HG03159 (cell line): Measurements from ENCODE around the gene GIPC3.

Source experiments
- ATAC-seq: cut with Tn5 transposase; IDR thresholded peaks from one replicate; pipeline ENCODE4 v1.9.1; 2021; ENCODE audit warnings: mild to moderate bottlenecking, moderate library complexity; ENCODE audit not compliant: unreplicated experiment

The GIPC3 gene

DNA sequence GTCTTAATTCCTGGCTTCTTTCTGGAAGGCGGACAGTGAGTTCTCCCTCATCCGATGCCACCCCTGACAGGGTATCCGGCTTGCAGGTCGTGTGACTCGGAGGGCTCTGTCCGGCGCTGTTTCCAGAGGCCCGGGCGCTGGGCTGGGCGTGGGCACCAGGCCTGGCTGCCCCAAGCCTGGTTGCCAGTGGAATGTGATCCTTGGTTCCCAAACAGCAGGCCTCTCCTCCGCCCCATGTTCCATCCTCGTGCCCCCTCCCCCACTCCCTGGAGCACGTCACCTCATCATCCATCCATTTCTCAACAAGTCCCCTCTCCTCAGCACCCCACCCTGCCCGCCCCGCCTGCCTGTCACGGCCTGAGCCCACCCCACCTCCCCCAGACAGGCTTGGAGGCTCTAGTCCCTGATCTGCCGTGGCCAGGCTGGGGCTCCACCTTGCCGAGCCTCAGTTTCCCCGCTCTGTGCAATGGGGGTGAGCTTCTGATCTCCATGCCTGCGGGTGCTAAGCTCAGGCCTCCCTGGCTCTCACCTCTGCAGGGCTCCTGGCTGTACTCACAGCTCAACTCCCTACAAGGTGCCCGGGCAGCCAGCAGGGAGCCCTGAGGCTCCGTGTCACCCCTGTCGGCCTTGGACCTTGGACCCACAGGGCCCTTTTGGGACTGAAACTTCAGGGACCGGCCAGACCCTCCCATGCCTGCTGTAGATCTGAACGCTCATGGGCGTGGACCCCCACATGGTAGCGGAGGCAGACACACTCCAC is 19.1 kb downstream of the GIPC3 start:
- no peak for ATAC-seq

DNA sequence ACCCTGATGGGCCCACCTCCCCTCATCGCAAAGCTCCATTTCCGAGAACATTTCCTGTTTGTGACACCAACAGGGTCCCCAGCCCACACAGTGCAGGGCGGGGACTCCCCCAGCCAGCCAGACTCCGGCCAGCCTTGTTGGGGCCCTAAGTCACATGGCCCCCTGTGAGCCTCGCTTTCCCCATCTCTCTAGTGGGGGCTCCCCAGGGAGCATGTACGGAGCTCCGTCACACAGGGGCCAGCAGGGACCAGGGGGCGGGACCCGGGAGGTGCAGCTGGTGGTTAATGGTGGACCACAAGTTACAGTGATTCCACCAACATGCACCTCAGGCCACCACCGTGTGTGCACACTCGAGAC is 19.7 kb downstream of the GIPC3 start:
- no peak for ATAC-seq

DNA sequence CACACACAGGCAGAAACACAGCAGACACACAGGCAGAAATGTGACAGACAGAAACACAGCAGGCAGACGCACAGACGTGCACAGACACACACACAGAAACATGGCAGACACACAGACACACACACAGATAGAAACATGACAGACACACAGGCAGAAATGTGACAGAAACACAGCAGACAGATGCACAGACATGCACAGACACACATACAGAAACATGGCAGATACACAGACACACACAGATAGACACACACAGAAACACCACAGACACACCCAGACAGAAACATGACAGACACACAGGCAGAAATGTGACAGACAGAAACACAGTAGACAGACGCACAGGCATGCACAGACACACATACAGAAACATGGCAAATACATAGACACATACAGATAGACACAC is 20.1 kb downstream of the GIPC3 start:
- no peak for ATAC-seq

DNA sequence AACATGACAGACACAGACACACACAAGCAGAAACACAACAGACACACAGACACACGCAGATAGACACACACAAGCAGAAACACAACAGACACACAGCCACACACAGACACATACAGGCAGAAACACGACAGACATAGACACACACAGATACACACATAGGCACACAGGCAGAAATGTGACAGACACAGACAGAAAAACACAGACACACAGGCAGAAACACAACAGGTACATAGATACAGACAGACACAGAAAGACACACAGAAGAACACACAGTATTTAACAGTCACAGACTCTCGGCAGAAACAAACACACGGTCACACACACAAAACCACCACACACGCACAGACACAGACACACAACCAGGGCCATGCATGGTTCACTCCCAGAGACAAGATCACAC is 20.5 kb downstream of the GIPC3 start:
- ATAC-seq = no peak

DNA sequence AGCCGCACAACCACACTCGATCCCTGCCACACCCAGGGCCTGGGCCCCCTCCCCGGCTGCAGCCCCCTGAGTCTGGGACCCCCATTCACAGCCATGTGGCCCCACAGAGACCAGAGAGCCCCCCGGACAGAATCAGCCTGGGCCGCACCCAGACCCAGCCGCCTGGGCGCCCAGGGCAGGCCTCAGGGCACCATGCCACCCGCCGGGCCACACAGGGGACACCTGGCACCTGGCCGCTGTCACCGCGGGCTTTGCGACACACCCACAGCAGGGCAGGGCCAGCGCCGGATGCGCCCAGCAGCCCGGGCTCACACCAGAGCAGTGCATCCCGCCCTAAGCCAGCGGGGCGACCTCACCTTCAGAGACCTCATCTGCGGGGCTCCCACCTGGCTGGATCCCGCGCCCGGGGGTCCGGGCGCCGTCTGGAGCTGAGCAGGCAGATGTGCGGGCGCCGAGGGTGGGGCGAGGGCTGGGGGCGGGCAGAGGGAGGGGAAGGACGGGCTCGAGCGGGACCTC is 21.0 kb downstream of the GIPC3 start:
- no peak for ATAC-seq

DNA sequence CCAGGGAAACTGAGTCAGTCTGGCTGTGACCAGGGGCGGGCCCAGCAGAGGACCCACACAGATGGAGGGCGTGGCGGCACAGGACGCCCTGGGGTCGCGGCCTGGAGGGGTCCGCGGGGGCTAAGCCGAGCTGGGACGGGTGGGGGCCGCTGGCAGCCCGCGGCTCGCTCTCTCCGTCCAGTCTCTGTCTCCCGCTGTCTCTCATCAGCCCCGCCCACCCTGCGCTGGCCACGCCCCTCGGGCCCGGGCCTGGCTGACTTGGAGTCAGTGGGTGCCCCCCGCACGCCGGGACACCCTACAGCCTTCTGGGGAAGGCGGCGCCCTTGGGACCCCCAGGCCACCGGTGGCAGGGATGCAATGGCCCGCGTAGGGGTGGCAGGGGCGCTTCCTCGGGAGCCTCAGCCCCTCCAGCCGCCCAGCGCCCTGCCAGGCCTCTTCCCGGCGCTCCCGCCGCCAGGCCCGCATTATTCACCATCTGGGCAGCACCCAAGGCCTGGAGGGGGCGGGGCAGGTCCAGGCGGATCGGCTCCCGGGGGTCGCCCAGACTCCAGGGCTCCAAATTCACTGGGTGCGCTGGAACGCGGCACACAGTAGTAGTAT is 21.5 kb downstream of the GIPC3 start, which contains the start of gene TBXA2R:
TSS of gene TBXA2R (minus strand) at position 186 of the 600 bp plus-strand sequence. CDS start 6,241 bp downstream, outside the sequence.
- ATAC-seq = no peak

DNA sequence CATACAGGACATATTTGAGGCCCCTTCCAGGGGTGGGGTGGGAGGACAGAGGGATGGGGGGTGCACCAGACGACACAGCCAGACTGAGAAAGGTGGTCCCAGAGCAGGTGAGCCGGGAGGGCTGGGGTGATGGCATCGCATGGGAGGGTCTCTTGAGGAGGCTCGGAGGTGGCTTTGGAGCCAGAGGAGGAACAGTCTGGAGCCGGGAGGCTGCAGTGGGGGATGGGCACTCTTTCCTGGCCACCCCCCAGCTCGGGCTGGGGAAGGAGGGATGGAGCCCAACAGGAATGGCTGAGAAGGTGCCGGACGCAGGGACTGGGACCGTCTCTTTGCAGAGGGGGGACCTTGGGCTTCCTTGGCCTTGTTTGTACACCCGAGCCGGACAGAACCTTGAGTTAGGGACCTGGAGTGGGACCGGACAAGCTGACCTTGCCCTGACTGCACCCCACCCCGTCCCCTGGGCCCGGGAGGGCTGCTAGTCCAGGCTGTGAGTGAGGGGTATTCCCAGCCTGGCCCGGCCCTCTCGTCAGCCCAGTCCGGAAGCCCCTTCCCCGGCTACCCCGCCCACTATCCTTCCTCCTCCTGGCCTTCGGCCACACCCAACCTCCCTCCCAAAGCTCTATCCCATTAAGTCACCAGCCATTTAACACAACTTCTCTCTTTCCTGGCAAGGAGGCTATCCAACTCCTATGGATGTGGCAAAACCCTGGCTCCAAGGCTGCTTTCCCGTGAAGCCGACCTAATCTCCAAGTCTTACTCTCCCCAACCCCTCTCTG is 22.2 kb downstream of the GIPC3 start:
- no peak for ATAC-seq

DNA sequence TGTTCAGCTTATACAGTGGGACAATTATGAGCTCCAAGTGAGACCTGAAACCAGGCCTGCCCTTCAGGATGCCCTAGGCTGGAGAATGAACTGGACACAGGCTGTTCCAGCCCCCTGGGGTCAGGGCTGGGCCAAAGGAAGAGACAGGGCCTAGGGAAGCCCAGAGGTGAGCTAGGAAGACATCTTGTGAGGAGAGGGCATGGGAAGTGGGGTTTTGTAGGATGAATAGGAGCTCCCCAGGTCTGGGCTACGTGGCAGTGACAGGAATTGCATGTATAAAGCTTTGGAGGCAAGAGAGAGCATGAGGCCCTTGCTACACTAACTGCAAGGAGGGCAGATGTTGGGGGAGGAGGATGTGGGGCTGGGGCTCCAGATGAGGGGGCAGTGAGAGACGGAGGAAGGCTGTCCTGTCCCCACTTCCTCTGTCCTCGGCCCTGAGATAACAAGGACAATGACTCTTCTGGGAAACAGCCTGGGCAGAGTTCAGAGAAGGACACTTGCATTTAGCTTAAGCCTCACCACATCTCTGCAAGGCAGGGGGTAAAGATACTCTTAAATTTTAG is 22.9 kb downstream of the GIPC3 start:
- no peak for ATAC-seq

DNA sequence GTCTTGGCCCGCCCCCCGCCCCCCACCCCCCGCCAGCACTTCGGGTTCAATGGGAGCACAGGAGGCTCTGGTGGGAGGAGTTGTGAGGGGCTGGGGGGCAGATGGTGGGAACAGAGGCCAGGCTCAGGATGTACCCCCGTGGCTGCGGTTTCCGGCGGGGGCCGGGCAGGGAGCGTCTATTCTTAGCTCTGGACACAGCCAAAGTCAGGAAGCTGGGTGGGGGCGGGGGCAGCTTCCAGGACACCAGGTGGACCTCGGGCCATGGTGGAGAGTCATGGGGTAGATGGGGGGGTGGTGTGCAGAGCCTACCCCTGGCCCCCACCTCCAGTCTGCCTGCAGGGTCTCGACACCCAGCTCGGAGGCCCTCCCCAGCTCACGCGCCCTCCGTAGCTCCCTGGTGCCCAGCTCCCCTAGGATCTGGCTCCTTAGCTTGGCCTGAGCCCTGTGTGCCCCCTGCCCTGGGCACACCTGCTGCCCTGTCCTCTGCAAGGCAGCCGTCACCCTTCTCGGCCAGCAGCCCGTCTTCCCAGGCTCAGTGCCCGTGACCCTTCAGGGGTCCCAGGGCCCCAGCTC is 23.6 kb downstream of the GIPC3 start:
- no peak for ATAC-seq

DNA sequence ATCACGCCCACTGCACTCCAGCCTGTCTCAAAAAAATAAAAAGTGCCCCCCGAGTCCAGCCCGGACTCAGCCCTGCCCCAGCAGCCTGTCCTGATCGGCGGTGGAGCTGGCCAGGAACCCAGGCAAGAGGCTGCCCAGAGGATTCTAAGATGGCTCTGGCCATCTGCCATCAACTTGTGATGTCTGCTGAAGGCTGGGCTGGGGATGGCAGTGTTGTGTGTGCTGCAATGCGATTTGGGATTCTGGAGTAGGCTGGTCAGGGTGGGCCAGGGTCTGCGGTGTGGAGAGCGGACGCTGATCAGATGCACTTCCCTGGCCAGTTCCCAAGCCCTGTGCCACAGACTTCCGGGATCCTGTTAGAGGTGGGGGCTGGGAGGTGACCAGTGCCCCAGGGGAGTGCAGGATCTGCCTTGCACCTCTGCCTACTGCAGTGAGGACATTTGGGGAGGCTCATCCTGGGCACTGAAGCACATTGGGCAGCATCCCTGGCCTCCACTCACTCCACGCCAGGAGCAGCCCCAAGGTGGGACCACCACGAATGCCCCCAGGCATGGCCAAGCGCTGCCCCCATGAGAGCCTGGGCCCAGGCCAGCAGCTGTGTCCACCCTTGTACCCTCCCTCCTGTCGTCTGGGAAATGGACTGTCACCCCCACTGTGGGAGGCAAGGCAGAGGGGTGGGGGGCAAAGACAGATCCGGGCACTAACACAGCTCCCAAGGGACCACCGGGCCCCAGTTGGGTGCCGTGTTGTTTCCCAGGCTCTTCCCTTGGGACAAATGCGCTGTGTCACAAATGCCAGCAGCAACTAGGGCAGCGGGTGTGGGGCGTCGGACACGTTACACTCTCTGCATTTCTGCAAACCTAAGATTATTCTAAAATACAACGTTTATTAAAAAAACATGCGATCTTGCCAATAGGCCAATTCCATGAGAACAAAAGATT is 24.8 kb downstream of the GIPC3 start:
- no peak for ATAC-seq

DNA sequence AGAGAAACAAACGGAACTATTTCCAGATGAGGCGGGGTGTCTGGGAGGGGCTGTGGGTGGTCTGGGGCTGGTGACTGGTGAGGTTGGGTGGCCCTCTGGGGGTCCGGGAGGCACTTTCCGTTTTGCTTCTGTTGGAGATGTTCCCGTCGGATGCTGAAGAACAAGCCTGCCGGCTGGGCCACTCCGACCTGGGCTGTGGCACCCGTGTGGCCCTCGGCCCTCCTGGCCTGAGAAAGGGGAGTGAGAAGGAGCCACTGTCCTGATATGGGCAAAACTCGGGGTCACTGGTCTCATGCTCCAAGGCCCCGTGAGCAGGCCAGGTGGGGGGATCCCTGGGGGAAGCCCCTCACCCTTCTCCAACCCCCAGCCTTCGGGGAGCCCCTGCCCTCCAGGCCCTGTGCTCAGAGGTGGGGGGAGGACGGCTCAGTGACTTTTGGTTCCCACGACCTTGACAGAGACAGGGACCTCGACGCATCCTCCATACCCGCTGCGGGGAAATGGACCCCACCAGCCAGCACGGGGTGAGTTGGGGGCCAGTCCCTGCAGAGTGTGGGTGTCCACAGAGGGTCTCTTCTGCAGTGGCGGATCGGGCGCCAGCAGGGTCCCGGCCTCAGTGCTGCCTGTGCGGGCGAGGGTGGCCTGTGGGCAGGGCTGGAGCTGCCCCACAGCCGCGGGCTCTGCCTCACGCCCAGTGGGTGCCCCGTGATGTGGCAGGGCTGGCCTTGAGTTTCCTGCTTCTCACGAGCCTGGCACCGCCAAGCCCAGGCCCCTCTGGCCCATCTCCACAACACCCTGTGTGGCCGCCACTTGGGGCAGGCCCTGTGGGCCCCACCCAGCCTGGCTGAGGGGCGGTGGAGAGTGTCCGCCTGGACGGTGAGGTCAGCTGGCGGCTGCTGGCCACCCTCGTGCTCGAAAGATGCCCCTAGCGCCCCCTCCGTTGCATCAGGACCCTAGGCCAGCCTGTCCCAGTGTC is 25.8 kb downstream of the GIPC3 start:
- ATAC-seq = no peak

DNA sequence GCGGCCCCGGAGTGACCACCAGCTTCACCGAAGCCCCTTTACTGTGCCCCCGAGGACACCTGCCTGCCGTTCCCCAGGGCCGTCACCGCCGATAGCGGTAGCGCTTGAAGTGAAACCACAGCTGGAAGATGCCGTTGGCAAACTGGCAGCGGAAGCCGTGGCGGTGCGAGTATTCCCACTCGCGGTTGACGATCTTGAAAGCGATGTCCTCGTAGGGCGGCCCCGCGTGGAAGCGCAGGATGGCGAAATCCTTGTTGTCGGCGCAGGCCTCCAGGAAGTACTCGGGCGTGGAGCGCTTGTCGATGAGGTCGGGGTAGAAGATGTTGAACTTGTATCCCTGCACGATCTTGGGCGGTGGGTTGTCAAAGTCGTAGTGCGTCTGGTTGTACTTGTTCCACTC is 26.6 kb downstream of the GIPC3 start:
- ATAC-seq = no peak

DNA sequence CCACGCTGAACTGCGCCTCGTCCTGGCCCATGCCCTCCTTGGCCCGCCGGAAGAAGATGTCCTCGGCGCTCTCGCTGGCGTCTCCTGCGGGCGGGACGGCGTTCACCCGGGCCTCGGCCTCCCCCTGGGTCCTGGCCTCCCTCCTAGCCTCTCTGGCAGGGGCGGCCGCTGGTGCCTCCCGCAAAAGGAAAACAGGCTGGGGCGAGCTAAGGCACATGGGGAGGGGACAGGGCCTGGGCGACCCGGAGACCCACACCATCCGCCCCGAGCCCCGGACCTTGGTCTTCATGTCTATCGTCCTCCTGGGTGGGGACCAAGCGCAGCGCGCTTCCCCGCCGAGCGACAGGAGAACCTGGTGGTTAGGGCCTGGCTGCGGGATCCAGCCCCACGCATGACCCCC is 27.1 kb downstream of the GIPC3 start:
- no peak for ATAC-seq

DNA sequence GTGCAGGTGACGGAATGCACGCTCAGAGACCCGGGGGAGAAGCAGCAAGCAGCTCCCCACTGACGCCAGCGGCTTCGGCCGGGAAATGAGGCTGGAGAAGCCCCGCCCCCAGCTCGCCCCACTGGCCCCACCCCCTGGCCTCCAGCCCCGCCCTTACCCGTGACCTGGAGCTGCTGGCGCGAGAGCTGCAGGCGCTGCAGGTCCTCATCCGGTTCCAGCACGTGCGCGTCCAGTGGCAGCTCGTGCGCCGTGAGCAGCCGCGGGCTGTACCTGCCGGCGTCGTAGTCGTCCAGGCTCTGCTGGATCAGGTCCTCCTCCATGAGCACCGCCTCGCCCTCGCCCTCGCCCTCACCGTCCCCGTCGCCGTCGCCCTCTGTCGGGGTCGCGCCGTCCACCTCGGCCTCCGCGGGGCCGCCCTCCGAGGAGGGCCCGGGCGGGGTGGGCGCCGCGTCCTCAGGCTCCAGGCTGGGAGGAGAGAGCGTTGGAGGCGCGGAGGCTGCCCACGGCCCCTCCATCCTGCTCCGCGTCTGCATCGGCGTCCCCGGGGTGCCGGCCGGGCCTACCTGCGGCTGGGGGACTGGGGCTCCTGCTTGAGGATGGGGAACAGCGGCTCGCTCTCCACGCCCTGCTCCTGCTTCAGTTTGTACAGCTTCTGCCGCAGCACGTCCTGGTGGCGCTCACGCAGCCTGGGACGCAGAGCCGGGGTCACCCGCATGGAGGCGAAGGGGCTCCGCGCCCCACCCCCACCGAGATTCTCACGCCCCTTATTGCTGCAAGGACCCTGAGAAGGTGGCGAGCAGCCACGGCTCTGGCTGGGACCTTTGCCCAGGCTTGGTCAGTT is 27.8 kb downstream of the GIPC3 start:
- no peak for ATAC-seq

DNA sequence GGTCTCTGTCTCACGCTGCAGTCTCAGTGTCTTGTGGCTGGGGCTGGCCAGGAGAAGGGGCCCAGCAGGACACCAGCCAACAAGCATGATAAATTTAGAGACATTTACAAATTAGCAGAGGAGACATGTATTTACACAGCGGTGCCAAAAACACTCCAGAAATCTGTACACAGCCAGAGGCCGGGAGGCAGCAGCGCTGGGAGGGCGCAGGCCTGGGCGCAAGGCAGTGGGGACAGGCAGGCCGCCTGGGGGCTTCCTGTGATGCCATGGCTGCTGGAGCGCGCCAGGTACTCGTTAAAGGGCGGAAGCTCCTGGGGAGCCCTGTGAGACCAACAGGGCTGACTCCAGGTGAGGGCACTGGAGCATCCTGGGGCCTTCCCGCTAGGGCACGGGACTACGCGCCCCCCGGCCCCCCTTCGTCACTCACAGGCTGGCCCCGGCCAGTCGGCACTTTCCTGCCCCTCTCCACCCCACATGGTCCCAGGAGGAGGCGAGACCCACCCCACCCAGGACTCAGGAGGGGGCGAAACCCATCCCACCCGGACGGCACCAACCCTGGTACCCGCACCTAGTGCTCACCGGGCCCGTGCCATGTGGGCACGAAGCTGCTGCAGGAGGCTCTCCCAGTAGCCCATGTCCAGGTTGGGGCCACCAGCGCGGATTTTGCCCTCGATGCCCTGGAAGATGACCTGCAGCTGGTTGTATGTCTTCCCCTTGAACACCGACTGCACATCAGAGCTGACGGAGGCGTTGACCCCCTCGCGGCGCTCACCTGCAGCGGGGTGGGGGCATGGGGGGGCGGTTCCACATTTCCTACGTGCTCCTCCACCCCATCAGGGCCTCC is 28.8 kb downstream of the GIPC3 start:
- no peak for ATAC-seq

DNA sequence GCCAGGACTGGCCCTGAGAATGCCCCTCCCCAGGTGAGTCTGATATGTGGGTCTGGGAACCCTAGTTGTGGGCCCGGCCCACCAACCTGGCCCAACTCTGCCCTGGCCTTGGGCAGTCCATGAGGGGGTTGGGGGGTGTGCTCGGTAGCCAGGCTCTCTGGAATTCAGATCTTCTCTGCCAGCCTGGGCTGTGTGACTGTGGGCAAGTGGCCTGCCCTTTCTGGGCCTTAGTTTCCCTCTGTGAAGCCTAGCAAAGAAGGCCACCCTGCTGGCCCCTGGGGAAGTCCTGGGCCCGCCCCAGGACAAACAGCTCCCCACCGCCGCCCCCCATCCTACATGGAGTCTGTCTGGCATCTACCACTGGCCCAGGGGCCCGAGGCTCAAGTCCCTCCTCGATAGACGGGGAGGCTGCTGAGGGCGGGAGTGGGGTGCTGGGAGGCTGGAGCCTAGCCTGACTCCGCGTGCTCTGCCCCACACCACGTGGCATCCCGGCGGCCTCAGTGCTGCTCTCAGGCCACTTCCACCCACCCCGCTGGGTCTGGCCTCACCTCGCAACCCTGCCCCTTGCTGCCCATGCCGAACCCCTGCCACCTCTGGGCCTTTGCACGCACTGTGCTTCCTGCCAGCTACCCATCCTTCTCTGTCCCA is 29.7 kb downstream of the GIPC3 start:
- no peak for ATAC-seq
